KOPT-K1 (cell line): ENCODE results near the gene ADCY7.

Source experiments
- H3K27ac ChIP-seq: fragments of 200-600 bp; sonication (generic); 2 replicates; pipeline ENCODE4 v1.5.1; 2016; ENCODE audit warnings: antibody characterized with exemption, mild to moderate bottlenecking, low read depth, low read length; ENCODE audit not compliant: poor library complexity, severe bottlenecking
- H3K36me3 ChIP-seq: fragments of 200-600 bp; sonication (generic); 2 replicates; pipeline ENCODE4 v1.5.1; 2017; ENCODE audit warnings: antibody characterized with exemption, mild to moderate bottlenecking, low read length, moderate library complexity; ENCODE audit not compliant: insufficient read depth
- H3K9me3 ChIP-seq: fragments of 200-600 bp; sonication (generic); 2 replicates; pipeline ENCODE4 v1.5.1; 2017; ENCODE audit warnings: antibody characterized with exemption, low read length, mild to moderate bottlenecking; ENCODE audit not compliant: insufficient read depth, poor library complexity, severe bottlenecking

Gene ADCY7

DNA sequence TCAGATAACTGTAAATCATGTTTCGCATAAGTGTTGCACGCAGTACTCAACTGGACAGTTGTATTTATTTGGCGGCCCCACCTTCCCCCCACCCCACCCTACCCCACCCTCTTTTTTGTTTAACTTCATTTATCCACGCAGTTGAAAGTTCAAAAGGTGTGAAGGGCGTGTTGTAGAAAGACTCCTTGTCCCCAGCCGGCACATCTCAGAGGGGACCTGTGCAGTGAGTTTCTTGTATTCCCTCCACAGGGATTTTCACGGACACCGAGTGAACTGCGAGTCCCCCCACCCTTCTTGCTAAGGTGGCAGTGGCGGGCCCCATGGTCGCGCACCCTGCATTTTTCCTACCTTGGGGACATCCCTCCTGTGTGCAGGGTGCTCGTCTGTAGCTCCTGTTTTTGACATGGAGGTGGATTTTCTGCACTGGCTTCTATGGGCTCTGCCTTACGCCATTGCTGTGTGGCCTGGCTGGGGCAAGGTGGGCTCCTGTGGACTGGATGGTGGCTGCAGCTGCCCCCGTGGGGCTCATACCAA, 36.2 kb downstream of the ADCY7 start:
- Histone ChIP-seq H3K9me3 (no peaks in the 10 kb centered on the region), H3K27ac (no peak overlapping the region), H3K36me3 (peaks cover 61% of the 10 kb centered on the region; the same call in 1 of the 2 replicates)

- Histone ChIP-seq H3K36me3 (peaks cover 60% of the 10 kb centered on the region; the same call in 1 of the 2 replicates), H3K9me3 (no peaks in the 10 kb centered on the region), H3K27ac (no peak overlapping the region)
Observed at GRCh38 chr16:50303041-50303604, 36.8 kb downstream of the ADCY7 start.

GRCh38 chr16:50303605-50304466, 37.5 kb downstream of the ADCY7 start:
- Histone ChIP-seq H3K36me3 (peaks cover 55% of the 10 kb centered on the region; the same call in 1 of the 2 replicates), H3K9me3 (no peaks in the 10 kb centered on the region), H3K27ac (no peak overlapping the region)

GRCh38 chr16:50304467-50305440, 38.4 kb downstream of the ADCY7 start:
- no peaks in the 10 kb centered on the region for H3K9me3 ChIP-seq
- no peak overlapping the region for H3K27ac ChIP-seq
- peaks cover 47% of the 10 kb centered on the region; the same call in 1 of the 2 replicates for H3K36me3 ChIP-seq

GRCh38 chr16:50305441-50306061, 39.2 kb downstream of the ADCY7 start:
- Histone ChIP-seq H3K9me3 (no peaks in the 10 kb centered on the region), H3K27ac (no peak overlapping the region), H3K36me3 (peaks cover 46% of the 10 kb centered on the region; the same call in 1 of the 2 replicates)

- H3K36me3 ChIP-seq, result peaks cover 46% of the 10 kb centered on the region
Observed at GRCh38 chr16:50306287-50306686, 39.9 kb downstream of the ADCY7 start.

GRCh38 chr16:50308237-50308965, 42.0 kb downstream of the ADCY7 start:
- Histone ChIP-seq H3K27ac (no peak overlapping the region), H3K36me3 (peaks cover 55% of the 10 kb centered on the region), H3K9me3 (no peaks in the 10 kb centered on the region)

More at GRCh38 chr16:50306287-50306686, 39.9 kb downstream of the ADCY7 start:
- no peaks in the 10 kb centered on the region for H3K9me3 ChIP-seq
- H3K27ac ChIP-seq, result no peak overlapping the region

GRCh38 chr16:50309156-50309526, 42.8 kb downstream of the ADCY7 start:
- Histone ChIP-seq H3K27ac (no peak overlapping the region), H3K9me3 (no peaks in the 10 kb centered on the region), H3K36me3 (peaks cover 62% of the 10 kb centered on the region)

DNA sequence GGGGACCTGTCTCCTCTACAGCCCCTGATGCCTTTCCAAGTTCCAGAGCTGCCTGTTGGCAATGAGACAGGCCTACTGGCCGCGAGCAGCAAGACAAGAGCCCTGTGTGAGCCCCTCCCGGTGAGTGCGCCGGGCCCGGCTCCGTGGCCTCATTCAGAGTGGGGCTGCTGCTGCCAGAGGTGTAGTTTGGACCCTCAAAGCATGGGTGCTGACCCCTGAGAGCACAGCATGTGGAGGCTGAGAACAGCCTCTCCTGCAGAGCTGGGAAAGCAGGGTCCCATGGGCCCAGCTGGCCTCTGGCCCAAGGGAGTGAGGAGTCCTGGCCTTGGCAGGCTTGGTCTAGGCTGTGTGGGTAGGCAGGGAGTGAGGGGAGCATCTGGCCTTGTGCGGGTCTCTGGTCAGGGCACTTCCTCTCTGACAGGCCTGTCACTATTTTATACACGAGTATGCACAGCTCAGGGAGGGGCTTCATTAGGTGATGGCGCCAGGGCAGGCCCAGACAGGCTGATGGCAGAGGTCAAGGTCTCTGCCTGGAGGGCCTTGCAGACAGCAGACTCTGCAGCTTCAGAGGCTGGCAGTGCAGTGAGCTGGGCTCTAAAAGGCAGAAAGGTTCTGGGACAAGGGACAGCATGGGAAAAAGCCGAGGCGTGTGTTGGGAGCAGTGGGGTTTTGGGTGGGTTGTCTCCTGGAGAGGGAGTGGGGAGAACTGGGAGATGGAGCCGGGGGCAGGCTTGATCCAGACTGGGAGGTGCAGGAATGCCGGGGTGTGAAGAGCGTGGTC, 43.4 kb downstream of the ADCY7 start:
- H3K36me3 ChIP-seq, result peaks cover 63% of the 10 kb centered on the region
- H3K9me3 ChIP-seq, result no peaks in the 10 kb centered on the region
- no peak overlapping the region for H3K27ac ChIP-seq

DNA sequence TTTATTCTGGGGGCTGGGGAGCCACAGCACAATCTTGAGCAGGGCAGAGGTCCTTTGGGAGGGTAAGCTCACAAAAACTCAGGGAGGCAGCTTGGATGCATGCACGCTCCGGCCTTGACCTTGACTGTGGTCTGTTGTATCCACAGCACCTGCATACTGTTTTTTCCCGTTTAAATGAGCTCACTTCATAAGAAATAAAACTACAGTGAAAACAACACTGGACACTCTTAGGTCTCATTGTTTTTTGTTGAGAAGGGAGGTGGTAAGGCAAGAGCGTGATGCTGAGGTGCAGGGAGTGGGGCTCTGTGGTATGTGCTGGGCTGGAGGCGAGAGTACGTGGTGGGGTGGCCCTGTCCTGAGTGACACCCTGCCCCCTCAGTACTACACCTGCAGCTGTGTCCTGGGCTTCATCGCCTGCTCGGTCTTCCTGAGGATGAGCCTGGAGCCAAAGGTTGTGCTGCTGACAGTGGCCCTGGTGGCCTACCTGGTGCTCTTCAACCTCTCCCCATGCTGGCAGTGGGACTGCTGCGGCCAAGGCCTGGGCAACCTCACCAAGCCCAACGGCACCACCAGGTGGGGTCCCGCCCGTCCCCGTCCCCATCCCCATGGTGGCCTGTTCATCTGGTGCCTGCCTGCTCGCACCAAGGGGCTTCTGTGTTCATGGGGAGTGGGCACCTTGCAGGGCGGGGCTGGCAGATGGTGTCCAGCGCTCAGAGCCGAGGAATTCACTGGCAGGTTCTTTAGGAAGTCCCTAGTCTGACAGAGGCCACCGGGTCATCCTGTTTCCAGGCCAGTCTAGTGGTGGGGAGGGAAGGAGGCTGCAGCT, 44.2 kb downstream of the ADCY7 start:
- H3K9me3 ChIP-seq, result no peaks in the 10 kb centered on the region
- no peak overlapping the region for H3K27ac ChIP-seq
- H3K36me3 ChIP-seq, result peaks cover 63% of the 10 kb centered on the region

DNA sequence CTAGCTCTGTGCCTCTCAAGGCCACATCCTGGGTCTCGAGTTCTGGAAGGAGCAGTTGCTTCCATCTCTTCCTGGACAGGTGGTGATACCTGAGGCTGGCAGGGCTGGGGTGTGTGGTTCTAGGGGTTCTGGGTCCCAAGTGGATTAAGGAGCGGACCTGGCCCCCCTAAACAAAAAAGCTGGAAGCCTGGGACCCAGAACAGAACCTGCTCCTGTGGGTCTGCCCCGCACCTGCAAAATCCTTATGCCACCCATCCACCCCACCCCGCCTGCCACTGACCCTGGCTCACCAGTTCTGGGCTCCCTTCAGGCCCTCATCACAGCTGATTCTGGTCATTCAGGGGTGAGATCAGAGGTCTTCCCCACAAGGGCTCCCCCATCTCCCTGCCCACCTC, 44.8 kb downstream of the ADCY7 start:
- Histone ChIP-seq H3K36me3 (peaks cover 63% of the 10 kb centered on the region), H3K9me3 (no peaks in the 10 kb centered on the region), H3K27ac (no peak overlapping the region)

GRCh38 chr16:50311891-50312501, 45.6 kb downstream of the ADCY7 start:
- H3K27ac ChIP-seq, result no peak overlapping the region
- H3K9me3 ChIP-seq, result no peaks in the 10 kb centered on the region
- H3K36me3 ChIP-seq, result peaks cover 69% of the 10 kb centered on the region
